ENCODE measurements around the gene HRH1. TPM values are rescaled to one million over a fixed set of nuclear protein-coding genes. Genes with fewer than 3 reads are reported as not detected.

The HRH1 gene
- total and polyA plus RNA-seq, 10 of the 15 experiments (the other 5 are each of a cell fraction or from before 2014, with no cell fraction given) = not detected

- DNase-seq (ENCODE audit: low read depth, low spot score) (no peak), ATAC-seq (no peak), FAIRE-seq (no peak)
- H3K27me3 ChIP-seq (replicated peaks in 1 of 2; ENCODE audit: control insufficient read depth in 2 of 2, insufficient read depth in 2 of 2, low read length in 1 of 2) = peaks cover 0 to 2% of the 10 kb centered on the region in 2 experiments; a peak in 1 of 4 replicates
- intact Hi-C loops (cut with micrococcal nuclease; ENCODE audit: unreplicated experiment) (loop anchor here (1.0 kb wide), 1 partner anchor 147 kb away; no protein-coding TSS in a partner anchor), in situ Hi-C loops (cut with MboI) (no loop called here)
- CTCF ChIA-PET = no interaction called here
- 53% methylated on average over 7 of the region's 8 CpGs for WGBS (ENCODE audit: insufficient coverage, insufficient replicate concordance, low lambda C conversion rate, missing lambda C conversion rate)
- no peak overlapping the region for H3K4me3 ChIP-seq
- H3K36me3 ChIP-seq (ENCODE audit: control insufficient read depth in 2 of 2, insufficient read depth in 2 of 2, low read length in 1 of 2) = no peaks in the 10 kb centered on the region
- no peaks in the 10 kb centered on the region for H3K9me3 ChIP-seq (replicated peaks; ENCODE audit: control insufficient read depth, insufficient read depth, low read length)
- no peaks in the 10 kb centered on the region for H4K20me1 ChIP-seq (ENCODE audit: control insufficient read depth, insufficient read depth)
- no peak overlapping the region for H3K9ac ChIP-seq (ENCODE audit: control insufficient read depth, insufficient read depth, low read length)
- no peak overlapping the region for H2AFZ ChIP-seq (ENCODE audit: control insufficient read depth, low read depth, low read length)
- no peak overlapping the region for H3K27ac ChIP-seq (ENCODE audit: control insufficient read depth, insufficient read depth)
- BruUV-seq (replicated peaks) = no TSS peak
- no peaks in the 10 kb centered on the region for H3K79me2 ChIP-seq (ENCODE audit: control insufficient read depth, insufficient read depth, low read length)
- POLR2A ChIA-PET = no interaction called here
- SMC1A ChIA-PET (ENCODE audit: uncharacterized antibody, unreplicated experiment) = no interaction called here
- RAD21 ChIA-PET (ENCODE audit: unreplicated experiment) = no interaction called here
- no peak overlapping the region for H3K4me2 ChIP-seq (ENCODE audit: control insufficient read depth, insufficient read depth)
- TF ChIP-seq E2F8 (IDR thresholded peaks at IDR 0.05; ENCODE audit: low read depth, partially characterized antibody) (no peak), GATAD2B (conservative IDR thresholded peaks at IDR 0.05; ENCODE audit: low read depth) (no peak), POLR2AphosphoS2 (IDR thresholded peaks at IDR 0.05; ENCODE audit: low read depth, low read length) (no peak), NFXL1 (IDR thresholded peaks at IDR 0.05; ENCODE audit: borderline replicate concordance) (no peak)
- no peaks in the 10 kb centered on the region for H3K4me1 ChIP-seq (ENCODE audit: control insufficient read depth, insufficient read depth, low read length)
These were observed 52.7 kb downstream of the HRH1 start for GRCh38 chr3:11206953-11207352.
